Stimulated activated CD4-positive, alpha-beta T cell treated with anti-CD3 and anti-CD28 coated beads, Interleukin-1b, Interleukin-23, amount 100 ng/mL, for 24 hours (primary cell): ENCODE data around the gene CHRNA5.

ENCODE experiments used
- DNase-seq, 4 experiments: peaks; one replicate each; pipeline ENCODE4 v3.0.0-alpha.2; 2020; ENCODE audit warnings: low read depth in 4 of 4, low spot score in 1 of 4

The CHRNA5 gene

GRCh38 chr15:78619022-78619950 lies 54.0 kb downstream of the CHRNA5 start:
- no peak for DNase-seq

- DNase-seq = no peak
These were observed 54.8 kb downstream of the CHRNA5 start for GRCh38 chr15:78620021-78620526.

- DNase-seq = no peak
These were observed 55.5 kb downstream of the CHRNA5 start, which contains the start of gene CHRNA3 for GRCh38 chr15:78620527-78621421. Gene CHRNA3, minus strand, starts transcription at chr15:78620996. Its CDS starts 202 bp downstream, at chr15:78620794.

- DNase-seq = no peak
These were observed 56.6 kb downstream of the CHRNA5 start for GRCh38 chr15:78621810-78622402.

- DNase-seq = no peak
These were observed 58.6 kb downstream of the CHRNA5 start for GRCh38 chr15:78623786-78624497.

GRCh38 chr15:78624651-78625590 lies 59.6 kb downstream of the CHRNA5 start:
- DNase-seq = no peak

- no peak for DNase-seq
These were observed 60.4 kb downstream of the CHRNA5 start for GRCh38 chr15:78625606-78626280.

GRCh38 chr15:78626381-78626995 lies 61.2 kb downstream of the CHRNA5 start:
- DNase-seq = no peak

GRCh38 chr15:78627348-78627747 lies 62.0 kb downstream of the CHRNA5 start:
- DNase-seq = no peak

- no peak for DNase-seq
These were observed 62.9 kb downstream of the CHRNA5 start for GRCh38 chr15:78628227-78628626.

- no peak for DNase-seq
These were observed 63.9 kb downstream of the CHRNA5 start for GRCh38 chr15:78629031-78629715.

GRCh38 chr15:78629716-78630065 lies 64.4 kb downstream of the CHRNA5 start:
- no peak for DNase-seq

- no peak for DNase-seq
These were observed 65.7 kb downstream of the CHRNA5 start for GRCh38 chr15:78630886-78631633.

- no peak for DNase-seq
These were observed 68.0 kb downstream of the CHRNA5 start for GRCh38 chr15:78633348-78633747.

GRCh38 chr15:78634210-78635145 lies 69.2 kb downstream of the CHRNA5 start:
- no peak for DNase-seq

GRCh38 chr15:78635346-78635745 lies 70.0 kb downstream of the CHRNA5 start:
- DNase-seq = no peak
